HFFc6 (cell line): ENCODE data around the gene LZTR1. TPM values are rescaled to one million over a fixed set of nuclear protein-coding genes. Genes with fewer than 3 reads are reported as not detected.

Source experiments
- DNase-seq: peaks from one replicate; pipeline ENCODE4 v3.0.0-alpha.2; 2018
- H3K27ac Mint-ChIP-seq: 2 replicates; pipeline ENCODE4 v1.8.0; 2020; ENCODE audit warnings: mild to moderate bottlenecking, mixed read lengths
- H3K27me3 Mint-ChIP-seq: 2 replicates; pipeline ENCODE4 v1.8.0; 2021; ENCODE audit warnings: mild to moderate bottlenecking, moderate library complexity, mixed read lengths; ENCODE audit not compliant: insufficient read depth
- H3K36me3 Mint-ChIP-seq: 2 replicates; pipeline ENCODE4 v1.8.0; 2021; ENCODE audit warnings: low read depth, mixed read lengths
- H3K4me1 Mint-ChIP-seq: 2 replicates; pipeline ENCODE4 v1.8.0; 2020; ENCODE audit warnings: low read depth, mixed read lengths
- H3K4me3 Mint-ChIP-seq: 2 replicates; pipeline ENCODE4 v1.8.0; 2020; ENCODE audit warnings: mild to moderate bottlenecking, moderate library complexity, mixed read lengths
- H3K9me3 Mint-ChIP-seq: 2 replicates; pipeline ENCODE4 v1.8.0; 2020; ENCODE audit warnings: mild to moderate bottlenecking, mixed read lengths
- total RNA-seq, 6 experiments: library from RNA; stranded (reverse); fragmentation: NEBNext Ultra II Directional; extraction: Animal tissue kit (Norgen Biotek cat#: 25700); gene quantifications; 2 replicates in 1 of 6; 3 replicates in 5 of 6; pipeline ENCODE4 v1.2.3, GENCODE V29; 2021
- TF ChIP-seq, protein P1 (sequence below): fragments of 200-600 bp; sonication (generic); IDR thresholded peaks from 2 replicates; pipeline ENCODE4 v1.5.0; 2021; ENCODE audit warnings: antibody characterized with exemption, mild to moderate bottlenecking

LZTR1 gene
- total RNA-seq, 6 experiments from 2014 or later, result 50.6 to 64.0 (median 57.2) TPM

DNA sequence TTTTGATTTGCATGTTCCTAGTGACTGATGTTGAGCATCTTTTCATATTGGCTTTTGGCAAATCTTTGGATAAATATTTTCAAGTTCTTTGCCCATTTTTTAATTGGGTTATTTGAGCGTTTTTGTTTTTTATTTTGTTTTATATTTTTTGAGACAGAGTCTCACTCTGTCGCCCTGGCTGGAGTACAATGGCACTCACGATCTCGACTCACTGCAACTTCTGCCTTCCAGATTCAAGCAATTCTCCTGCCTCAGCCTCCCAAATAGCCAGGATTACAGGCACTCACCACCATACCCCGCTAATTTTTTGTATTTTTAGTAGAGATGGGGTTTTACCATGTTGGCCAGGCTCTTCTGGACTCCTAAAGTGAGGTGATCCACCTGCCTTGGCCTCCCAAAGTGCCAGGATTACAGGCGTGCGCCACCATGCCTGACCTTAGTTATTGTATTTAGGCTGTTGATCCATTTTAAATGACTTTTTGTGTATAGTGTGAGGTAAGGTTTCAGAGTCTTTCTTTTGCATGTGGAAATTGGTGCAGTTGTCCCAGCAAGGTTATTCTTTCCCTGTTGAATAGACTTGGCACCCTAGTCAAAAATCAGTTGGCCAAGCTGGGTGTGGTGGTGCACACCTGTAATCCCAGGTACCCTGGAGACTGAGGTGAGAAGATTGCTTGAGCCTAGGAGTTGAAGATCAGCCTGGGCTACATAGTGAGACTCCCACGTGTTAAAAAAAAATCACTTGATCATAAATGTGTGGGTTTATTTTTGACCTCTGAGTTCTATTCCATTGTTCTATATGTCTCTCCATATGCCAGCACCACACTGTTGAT, 38.8 kb upstream of the LZTR1 start:
- H3K27ac Mint-ChIP-seq, result no peak overlapping the region
- peaks cover 60% of the 10 kb centered on the region for H3K4me1 Mint-ChIP-seq
- no peak overlapping the region for H3K4me3 Mint-ChIP-seq
- peaks cover 13% of the 10 kb centered on the region for H3K36me3 Mint-ChIP-seq
- no peaks in the 10 kb centered on the region for H3K9me3 Mint-ChIP-seq
- TF ChIP-seq, protein P1, sequence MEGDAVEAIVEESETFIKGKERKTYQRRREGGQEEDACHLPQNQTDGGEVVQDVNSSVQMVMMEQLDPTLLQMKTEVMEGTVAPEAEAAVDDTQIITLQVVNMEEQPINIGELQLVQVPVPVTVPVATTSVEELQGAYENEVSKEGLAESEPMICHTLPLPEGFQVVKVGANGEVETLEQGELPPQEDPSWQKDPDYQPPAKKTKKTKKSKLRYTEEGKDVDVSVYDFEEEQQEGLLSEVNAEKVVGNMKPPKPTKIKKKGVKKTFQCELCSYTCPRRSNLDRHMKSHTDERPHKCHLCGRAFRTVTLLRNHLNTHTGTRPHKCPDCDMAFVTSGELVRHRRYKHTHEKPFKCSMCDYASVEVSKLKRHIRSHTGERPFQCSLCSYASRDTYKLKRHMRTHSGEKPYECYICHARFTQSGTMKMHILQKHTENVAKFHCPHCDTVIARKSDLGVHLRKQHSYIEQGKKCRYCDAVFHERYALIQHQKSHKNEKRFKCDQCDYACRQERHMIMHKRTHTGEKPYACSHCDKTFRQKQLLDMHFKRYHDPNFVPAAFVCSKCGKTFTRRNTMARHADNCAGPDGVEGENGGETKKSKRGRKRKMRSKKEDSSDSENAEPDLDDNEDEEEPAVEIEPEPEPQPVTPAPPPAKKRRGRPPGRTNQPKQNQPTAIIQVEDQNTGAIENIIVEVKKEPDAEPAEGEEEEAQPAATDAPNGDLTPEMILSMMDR, result no peak
- H3K27me3 Mint-ChIP-seq, result no peaks in the 10 kb centered on the region; the same call in 1 of the 2 replicates
- no peak for DNase-seq

DNA sequence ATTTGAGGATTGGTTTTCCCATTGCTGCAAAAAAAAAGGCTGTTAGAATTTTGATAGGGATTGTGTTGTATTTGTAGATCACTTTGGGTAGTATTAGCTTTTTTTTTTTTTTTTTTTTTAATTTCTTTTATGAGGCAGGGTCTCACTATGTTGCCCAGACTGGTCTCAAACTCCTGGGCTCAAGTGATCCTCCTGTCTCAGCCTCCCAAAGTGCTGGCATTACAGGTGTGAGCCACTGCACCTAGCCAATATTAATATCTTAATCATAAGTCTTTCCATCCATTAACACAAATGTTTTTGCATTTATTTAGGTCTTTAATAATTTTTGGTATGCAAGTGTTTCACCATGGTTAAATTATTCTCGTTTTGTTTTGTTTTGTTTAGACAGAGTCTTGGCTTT, 38.1 kb upstream of the LZTR1 start:
- Mint-ChIP-seq H3K36me3 (peaks cover 9% of the 10 kb centered on the region; the same call in 1 of the 2 replicates), H3K27ac (no peak overlapping the region), H3K4me3 (no peak overlapping the region), H3K9me3 (no peaks in the 10 kb centered on the region), H3K27me3 (no peaks in the 10 kb centered on the region; the same call in 1 of the 2 replicates), H3K4me1 (peaks cover 53% of the 10 kb centered on the region)
- TF ChIP-seq, protein P1, result no peak
- no peak for DNase-seq

DNA sequence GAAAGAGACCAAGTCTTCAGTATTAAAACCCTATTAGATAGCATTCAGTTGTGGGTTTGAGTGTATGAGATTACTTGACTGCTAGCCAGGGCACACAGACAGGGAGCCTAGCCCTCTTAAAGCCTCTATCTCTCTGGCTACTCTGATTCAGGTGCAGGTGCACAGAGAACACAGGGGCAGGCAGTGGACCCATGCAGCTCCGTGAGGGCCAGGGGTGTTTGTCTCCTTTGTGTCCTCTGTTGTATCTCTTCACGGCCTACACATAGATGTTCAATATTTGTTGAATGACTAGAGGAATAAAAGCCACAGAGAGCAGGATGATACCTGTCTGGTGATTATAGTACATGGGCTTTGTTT, 36.5 kb upstream of the LZTR1 start:
- Mint-ChIP-seq H3K27me3 (no peaks in the 10 kb centered on the region), H3K27ac (peak overlapping the region; percentile 56)

DNA sequence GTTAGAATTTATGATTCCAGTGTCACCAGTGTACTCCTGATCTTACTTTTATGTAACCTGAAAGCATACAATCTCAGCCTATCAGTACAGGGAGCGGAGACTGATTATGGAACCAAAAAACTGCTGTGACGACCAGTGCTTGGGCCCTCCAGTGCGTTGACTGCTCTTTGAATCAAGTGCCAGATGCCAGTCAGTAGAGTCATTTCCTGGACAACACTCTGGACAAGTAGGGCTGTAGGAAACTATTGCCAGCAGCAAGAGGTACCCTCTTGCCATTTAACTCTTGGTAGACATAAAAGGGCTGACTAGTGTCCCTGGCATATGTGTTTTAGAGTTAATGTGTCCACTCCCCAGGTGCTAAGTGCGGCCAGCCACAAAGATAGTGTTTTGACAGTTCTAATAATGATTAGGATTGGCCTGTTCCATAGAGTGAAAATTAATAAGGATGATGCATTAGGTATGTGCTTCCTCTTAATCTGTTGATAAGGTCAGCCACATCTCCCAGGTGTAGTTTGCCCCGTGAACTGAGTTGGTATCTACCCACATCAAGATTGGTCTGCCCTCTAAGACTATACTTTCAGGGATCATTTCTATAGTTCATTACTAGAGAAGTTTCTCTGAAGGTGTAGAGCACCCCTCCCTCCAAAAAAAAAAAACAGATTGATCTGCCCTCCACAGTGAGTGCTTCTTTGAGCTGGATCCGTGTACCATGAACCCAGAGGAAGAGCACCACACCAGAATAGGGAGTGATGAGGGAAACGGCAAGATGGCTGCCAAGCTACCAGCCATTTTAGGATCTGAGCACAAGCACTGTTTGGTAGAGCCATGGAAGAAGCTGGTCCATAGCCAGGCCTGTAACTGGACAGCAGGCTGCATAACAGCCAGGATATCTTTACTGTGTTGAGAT, 35.8 kb upstream of the LZTR1 start:
- H3K4me1 Mint-ChIP-seq, result peaks cover 41% of the 10 kb centered on the region
- no peaks in the 10 kb centered on the region for H3K27me3 Mint-ChIP-seq
- TF ChIP-seq, protein P1, result no peak
- DNase-seq, result peak; percentile 17
- peaks cover 18% of the 10 kb centered on the region for H3K36me3 Mint-ChIP-seq
- no peak overlapping the region for H3K4me3 Mint-ChIP-seq
- peak overlapping the region; percentile 56 for H3K27ac Mint-ChIP-seq
- no peaks in the 10 kb centered on the region for H3K9me3 Mint-ChIP-seq

More for the DNA sequence above, 36.5 kb upstream of the LZTR1 start:
- TF ChIP-seq, protein P1, result no peak
- no peak for DNase-seq
- no peaks in the 10 kb centered on the region for H3K9me3 Mint-ChIP-seq
- H3K36me3 Mint-ChIP-seq, result peaks cover 16% of the 10 kb centered on the region
- peaks cover 41% of the 10 kb centered on the region for H3K4me1 Mint-ChIP-seq
- H3K4me3 Mint-ChIP-seq, result no peak overlapping the region

DNA sequence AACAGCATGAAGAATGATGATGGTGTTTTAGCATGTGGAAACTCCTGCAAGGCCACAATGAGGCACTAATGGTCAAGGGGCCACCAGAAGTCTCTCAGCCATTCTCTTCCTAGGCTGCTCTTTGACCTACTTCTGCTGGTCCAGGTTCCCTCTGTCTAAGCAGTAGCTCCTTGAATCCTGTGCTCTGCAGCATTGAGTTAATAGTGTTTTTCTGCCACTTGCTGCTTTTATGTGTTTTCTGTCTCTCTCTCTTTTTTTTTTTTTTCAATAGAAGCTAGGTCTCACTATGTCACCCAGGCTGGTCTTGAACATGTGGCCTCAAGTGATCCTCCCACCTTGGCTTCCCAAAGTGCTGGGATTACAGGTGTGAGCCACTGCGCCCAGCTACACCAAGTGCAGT, 35.1 kb upstream of the LZTR1 start:
- TF ChIP-seq, protein P1, result no peak
- H3K4me3 Mint-ChIP-seq, result no peak overlapping the region
- peaks cover 18% of the 10 kb centered on the region for H3K36me3 Mint-ChIP-seq
- no peak for DNase-seq
- no peaks in the 10 kb centered on the region for H3K9me3 Mint-ChIP-seq
- peak overlapping the region; percentile 56; the same call in 1 of the 2 replicates for H3K27ac Mint-ChIP-seq
- H3K27me3 Mint-ChIP-seq, result no peaks in the 10 kb centered on the region
- H3K4me1 Mint-ChIP-seq, result peaks cover 37% of the 10 kb centered on the region
